ENCODE measurements around the gene PLEKHA1. TPM values are rescaled to one million over a fixed set of nuclear protein-coding genes. Genes with fewer than 3 reads are reported as not detected.

The PLEKHA1 gene
- total and polyA plus RNA-seq, 2 experiments from 2014 or later: 25.8 to 36.6 TPM

DNA sequence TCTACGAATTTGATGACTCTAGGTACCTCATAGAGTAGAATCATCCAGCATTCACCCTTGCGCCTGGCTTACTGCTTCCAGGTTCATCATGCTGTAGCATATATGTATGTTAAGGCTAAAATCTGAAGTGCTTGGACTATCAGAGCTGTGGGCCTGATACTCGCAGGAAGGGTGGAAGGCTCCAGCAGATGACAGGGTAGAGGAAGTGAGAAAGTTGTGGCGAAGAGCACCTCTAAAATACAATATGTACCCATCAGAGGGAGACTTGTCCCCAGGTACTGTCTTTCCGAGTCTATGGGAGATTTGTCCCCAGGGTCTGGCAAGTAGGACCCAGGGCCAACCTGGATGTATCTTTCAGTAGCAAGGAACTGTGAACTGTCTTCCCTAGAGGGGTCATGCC lies 48.1 kb upstream of the PLEKHA1 start (continued):
- TF ChIP-seq REST (IDR thresholded peaks at IDR 0.05; ENCODE audit: unreplicated experiment) (no peak), CREB1 (CRISPR knock-in tag; IDR thresholded peaks at IDR 0.05; ENCODE audit: low read depth) (no peak), NANOG (IDR thresholded peaks at IDR 0.05; ENCODE audit: borderline replicate concordance) (no peak)

GRCh38 chr10:122326806-122327205 lies 47.7 kb upstream of the PLEKHA1 start:
- Mint-ChIP-seq H3K4me3 (no peak overlapping the region), H3K27me3 (ENCODE audit: insufficient read depth, low read depth, poor library complexity) (peaks cover 4% of the 10 kb centered on the region), H3K27ac (no peak overlapping the region), H3K4me1 (peaks cover 16% of the 10 kb centered on the region), H3K36me3 (ENCODE audit: low read depth) (no peaks in the 10 kb centered on the region), H3K9me3 (no peaks in the 10 kb centered on the region; the same call in 2 of the 3 replicates)
- ATAC-seq (no peak), DNase-seq (ENCODE audit: low spot score) (no peak)
- no peak overlapping the region for H3K27ac ChIP-seq (ENCODE audit: low read depth)
- H3F3A ChIP-seq (replicated peaks; ENCODE audit: low read depth): no peaks in the 10 kb centered on the region
- H4K20me1 ChIP-seq (replicated peaks; ENCODE audit: insufficient read depth): no peaks in the 10 kb centered on the region
- peaks cover 7% of the 10 kb centered on the region for H3K4me1 ChIP-seq (ENCODE audit: insufficient read depth)
- no peaks in the 10 kb centered on the region for H3K79me2 ChIP-seq (replicated peaks; ENCODE audit: insufficient read depth)
- H3K4me2 ChIP-seq: no peak overlapping the region
- H3K9me2 ChIP-seq (ENCODE audit: insufficient read depth): peaks cover 16% of the 10 kb centered on the region; the same call in 1 of the 2 replicates
- H3K27me3 ChIP-seq (ENCODE audit: insufficient read depth): no peaks in the 10 kb centered on the region
- H2AFZ ChIP-seq: no peak overlapping the region
- no peak overlapping the region for H3K4me3 ChIP-seq
- no peaks in the 10 kb centered on the region for H3K36me3 ChIP-seq (ENCODE audit: insufficient read depth)
- TF ChIP-seq STAT1 (IDR thresholded peaks at IDR 0.05; ENCODE audit: unreplicated experiment) (no peak), REST (IDR thresholded peaks at IDR 0.05; ENCODE audit: unreplicated experiment) (no peak), EZH2 (IDR thresholded peaks at IDR 0.05; ENCODE audit: low read depth, unreplicated experiment) (no peak), EZH2phosphoT487 (IDR thresholded peaks at IDR 0.05; ENCODE audit: unreplicated experiment) (no peak), ZNF114 (CRISPR knock-in tag; IDR thresholded peaks at IDR 0.05) (no peak), ZNF462 (CRISPR knock-in tag; IDR thresholded peaks at IDR 0.05) (no peak), ZNF331 (CRISPR knock-in tag; IDR thresholded peaks at IDR 0.05; ENCODE audit: low read depth) (no peak), POLR2AphosphoS5 (IDR thresholded peaks at IDR 0.05; ENCODE audit: low read depth) (no peak)
- TF ChIP-seq, protein P1, sequence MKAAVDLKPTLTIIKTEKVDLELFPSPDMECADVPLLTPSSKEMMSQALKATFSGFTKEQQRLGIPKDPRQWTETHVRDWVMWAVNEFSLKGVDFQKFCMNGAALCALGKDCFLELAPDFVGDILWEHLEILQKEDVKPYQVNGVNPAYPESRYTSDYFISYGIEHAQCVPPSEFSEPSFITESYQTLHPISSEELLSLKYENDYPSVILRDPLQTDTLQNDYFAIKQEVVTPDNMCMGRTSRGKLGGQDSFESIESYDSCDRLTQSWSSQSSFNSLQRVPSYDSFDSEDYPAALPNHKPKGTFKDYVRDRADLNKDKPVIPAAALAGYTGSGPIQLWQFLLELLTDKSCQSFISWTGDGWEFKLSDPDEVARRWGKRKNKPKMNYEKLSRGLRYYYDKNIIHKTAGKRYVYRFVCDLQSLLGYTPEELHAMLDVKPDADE (IDR thresholded peaks at IDR 0.05): no peak
